ENCODE measurements around the gene LMAN1L.

LMAN1L gene

DNA sequence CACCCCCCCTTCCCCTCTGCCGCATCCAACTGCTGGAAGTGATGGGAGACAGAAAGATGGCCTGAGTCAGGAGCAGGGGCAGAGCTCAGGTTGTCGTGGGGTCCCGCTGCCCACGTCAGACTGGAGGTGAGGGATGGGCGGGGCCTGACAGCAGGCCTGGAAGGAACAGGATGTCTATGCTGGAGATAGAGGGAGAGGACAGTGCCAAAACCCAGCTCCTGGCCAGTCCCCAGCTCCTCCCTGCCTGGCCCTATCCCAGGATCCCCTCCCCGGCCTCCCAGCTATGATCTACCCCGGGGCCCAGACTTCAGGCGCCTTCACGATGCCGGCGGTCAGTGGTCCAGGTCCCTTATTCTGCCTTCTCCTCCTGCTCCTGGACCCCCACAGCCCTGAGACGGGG, at the start of gene LMAN1L:
Gene LMAN1L, plus strand, starts transcription at position 303 of the 400 bp plus-strand sequence. Its CDS starts 20 bp downstream, at position 323.
- no peak for DNase-seq

GRCh38 chr15:74763416-74763815, 49.2 kb upstream of the LMAN1L start:
- DNase-seq, result no peak

GRCh38 chr15:74767167-74768098, 45.2 kb upstream of the LMAN1L start:
- DNase-seq, result no peak

GRCh38 chr15:74768099-74768770, 44.4 kb upstream of the LMAN1L start:
- no peak for DNase-seq

- DNase-seq, result peak; percentile 77
Observed at GRCh38 chr15:74768771-74769342, 43.8 kb upstream of the LMAN1L start.

DNA sequence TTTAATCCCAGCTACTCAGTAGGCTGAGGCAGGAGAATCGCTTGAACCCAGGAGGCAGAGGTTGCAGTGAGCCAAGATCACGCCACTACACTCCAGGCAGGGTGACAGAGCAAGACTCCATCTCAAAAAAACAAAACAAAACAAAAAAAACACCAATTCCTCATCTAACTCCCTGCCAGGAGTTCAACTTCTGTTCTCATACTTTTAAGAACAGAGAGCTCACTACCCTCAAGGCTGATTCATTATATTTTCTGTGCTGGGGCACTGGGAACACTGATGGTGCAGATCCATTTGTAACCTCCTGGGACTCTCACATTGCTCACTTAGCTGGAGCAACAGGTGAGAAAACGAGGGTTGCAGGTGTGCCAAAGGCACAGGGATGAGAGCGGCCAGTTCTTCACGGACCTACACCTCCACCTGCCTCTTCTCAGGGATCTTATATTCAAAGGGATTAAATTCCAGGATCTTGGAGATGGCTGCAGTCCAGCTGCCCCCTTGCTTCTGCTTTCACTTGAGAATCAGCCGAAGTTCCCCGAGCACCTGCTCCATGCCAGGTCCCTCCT, 43.1 kb upstream of the LMAN1L start:
- DNase-seq, result no peak

DNA sequence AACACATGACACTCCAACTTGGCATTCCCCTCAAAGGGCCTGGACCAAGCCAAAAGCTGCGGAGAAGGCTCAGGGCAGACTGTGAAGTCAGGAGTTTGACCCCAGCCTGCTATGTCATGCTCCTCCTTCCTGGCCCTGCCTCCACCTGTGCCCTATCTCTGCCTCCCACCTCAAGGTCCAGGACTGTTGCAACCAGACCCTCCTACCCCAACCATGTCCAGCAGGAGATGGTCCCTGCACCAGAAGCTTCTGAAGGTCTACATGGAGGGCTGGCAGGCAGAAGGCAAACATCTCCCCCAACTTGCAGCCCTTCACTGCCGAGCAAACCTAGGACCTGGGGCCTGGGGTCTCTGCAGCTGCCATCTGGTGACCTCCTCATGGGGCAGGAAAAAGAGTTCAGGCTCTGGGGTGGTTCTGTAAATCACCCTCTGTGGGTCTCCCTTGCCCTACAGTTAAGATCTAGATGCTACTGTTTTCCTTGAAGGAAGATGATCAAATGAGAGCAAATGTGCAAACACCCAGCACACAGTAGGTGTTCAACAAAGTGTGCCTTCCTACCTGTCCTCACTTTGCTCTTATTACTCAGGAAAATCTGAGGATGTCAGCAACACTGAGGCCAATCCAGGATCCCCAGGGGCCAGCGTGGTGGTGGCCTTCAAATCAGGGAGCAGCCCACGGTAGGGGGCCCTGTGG, 42.3 kb upstream of the LMAN1L start:
- DNase-seq, result no peak

- no peak for DNase-seq
Observed at GRCh38 chr15:74773329-74773728, 39.3 kb upstream of the LMAN1L start.

DNA sequence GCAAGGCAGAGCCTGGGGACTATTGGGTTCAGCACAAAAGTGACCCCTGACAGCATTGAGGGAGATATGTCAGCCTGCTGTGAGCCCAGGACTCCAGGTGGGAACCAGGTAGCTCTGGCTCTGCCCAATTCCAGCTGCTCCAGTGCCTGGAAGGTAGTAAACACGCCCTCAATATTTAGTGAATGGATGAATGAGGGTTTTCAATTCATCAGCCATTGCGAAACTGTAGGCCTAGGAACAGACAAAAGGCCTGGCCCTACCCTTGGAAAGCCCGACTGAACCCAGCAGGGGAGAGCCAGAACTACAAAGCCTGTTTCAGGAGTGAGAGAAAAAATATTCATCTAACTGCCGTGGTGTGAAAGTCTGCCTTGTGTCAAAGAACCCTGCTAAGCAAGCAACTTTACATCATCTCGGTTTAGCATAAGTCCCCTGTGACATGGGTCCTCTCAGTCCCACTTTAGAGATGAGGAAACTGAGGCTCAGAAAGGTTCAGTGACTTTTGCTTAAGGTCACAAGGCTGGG, 38.8 kb upstream of the LMAN1L start:
- DNase-seq, result no peak

DNA sequence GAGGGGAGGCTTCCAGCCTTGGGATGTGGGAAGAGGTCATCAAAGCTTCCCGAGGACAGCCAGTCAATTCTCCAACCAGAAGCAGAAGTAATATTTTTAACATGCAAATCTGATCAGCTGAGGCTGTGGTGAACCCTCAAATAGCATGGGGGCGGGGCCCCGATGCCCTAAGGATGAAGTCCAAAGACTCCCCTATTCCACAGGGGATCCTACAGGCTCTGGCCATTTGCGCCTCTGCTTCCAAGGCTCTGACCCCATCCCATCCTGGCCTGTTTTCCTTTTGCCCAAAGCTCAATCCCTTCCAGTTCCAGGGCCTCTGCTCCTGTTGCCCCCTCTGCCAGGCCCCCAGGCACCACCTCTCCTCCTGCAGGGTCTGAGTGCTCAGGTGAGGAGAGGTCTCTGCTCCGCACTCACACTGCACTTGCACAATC, 37.5 kb upstream of the LMAN1L start:
- DNase-seq, result no peak

- no peak for DNase-seq
Observed at GRCh38 chr15:74775894-74776293, 36.7 kb upstream of the LMAN1L start.

- peak; percentile 62 for DNase-seq
Observed at GRCh38 chr15:74776821-74777768, 35.5 kb upstream of the LMAN1L start.

GRCh38 chr15:74777769-74778598, 34.7 kb upstream of the LMAN1L start:
- DNase-seq, result no peak

GRCh38 chr15:74778599-74778970, 34.0 kb upstream of the LMAN1L start:
- DNase-seq, result no peak

GRCh38 chr15:74779162-74779648, 33.4 kb upstream of the LMAN1L start:
- no peak for DNase-seq

GRCh38 chr15:74780523-74781430, 31.9 kb upstream of the LMAN1L start:
- DNase-seq, result peak; percentile 58

- DNase-seq, result peak; percentile 83
Observed at GRCh38 chr15:74781431-74782258, 31.0 kb upstream of the LMAN1L start, which contains the start of gene CSK. Gene CSK, plus strand, starts transcription at chr15:74782080. Its CDS starts 16,218 bp downstream, at chr15:74798298.
